CD4-positive, alpha-beta T cell treated with Interleukin-17A for 4 hours (primary cell): ENCODE results near the gene AGPAT4.
"Not testable (repeated sequence)": the region's sequence is repeated elsewhere in the genome, so short reads cannot be mapped to it uniquely, and the experiment has no call there.

Experiments
- DNase-seq: peaks from one replicate; pipeline ENCODE4 v3.0.0-alpha.2; 2020; ENCODE audit warnings: mixed read lengths

AGPAT4 gene

DNA sequence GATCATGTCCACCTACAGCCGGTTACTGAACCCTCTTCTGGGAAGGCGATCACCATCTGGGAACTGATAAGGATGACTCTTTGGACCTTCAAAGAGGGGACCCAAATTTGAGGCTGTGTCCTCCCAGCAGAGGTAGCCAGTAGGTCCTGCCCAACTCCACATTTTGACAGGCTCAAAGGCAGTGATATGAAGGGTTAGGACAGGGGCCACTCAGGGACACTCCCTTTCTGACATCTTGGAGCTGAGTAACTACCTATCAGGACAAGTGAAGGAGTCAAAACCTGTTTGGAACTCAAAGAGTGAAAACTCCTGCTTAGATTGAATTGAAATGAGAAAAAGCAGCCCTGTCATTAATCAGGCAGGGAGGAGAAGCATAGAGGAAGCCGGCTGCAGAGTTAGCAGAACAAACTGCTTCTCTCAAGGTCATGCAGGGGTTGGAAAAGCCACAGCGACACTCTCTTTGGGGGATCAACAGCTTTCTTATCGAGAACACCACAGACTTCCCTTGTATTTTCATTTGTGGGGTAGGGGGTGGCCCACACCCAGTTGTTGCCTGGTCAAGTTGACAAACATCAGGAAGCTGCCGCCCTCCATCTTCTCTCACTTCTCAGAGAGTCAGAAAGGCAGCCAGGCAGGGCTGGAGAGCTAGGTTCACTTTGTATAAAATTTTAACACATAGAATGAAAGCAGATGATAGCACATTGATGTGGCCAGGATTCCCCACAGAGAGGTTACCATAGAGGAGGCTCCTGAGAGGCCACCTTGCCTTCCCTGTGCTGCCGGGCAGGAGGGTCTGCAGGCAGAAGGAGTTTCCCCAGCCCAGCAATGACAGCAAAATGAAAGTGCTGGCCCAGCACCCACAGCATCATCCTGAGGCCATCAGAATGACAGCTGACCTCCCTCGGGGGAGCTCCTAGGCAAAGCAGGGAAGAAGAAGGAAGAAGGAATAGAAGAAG lies 47.6 kb downstream of the AGPAT4 start:
- DNase-seq, result peak; percentile 7

DNA sequence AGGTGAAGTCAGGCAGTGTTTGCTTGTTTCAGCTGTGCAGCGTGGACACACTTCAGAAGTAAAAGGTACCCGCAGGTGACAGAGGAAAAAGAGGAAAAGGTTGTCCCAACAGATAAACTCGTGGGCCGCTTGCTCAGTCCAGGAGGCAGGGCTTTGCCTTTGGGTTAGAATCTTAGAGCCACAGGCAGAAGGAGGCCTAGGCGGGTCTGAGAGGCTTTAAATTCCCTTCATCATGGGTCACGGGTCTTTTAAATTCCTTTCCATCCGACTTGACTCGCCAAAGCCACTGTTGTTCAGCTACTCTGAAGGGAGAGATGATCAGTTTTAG lies 48.2 kb downstream of the AGPAT4 start:
- DNase-seq, result no peak

DNA sequence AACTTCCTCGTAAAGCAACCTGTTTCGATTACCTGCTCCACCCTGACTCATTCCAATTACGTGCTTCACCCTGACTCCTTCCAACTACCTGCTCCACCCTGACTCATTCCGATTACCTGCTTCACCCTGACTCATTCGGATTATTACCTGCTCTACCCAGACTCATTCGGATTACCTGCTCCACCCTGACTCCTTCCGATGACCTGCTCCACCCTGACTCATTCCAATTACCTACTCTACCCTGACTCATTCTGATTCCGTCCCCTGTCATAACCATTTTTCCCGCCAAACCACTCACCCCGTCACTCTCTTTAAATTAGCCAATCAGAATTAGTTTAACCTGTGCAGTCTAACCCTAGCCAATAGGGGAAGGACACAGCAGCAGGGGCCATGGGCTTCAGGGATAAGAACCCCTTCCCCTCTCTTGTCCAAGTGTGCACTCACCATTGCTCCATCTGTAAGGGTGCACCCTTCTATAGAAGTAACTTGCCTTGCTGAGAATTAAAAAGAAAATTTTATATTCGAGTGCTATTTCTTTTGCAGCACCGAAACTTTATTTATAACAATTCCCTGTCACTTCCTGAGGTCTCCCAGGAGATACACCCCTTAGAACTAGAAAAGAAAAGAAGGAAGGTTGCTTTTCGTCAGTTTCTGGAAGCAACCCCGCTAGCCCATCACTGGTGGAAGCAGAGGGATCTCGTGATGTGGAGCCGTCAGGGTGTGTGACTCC lies 48.7 kb downstream of the AGPAT4 start:
- DNase-seq, result not testable (repeated sequence)

DNA sequence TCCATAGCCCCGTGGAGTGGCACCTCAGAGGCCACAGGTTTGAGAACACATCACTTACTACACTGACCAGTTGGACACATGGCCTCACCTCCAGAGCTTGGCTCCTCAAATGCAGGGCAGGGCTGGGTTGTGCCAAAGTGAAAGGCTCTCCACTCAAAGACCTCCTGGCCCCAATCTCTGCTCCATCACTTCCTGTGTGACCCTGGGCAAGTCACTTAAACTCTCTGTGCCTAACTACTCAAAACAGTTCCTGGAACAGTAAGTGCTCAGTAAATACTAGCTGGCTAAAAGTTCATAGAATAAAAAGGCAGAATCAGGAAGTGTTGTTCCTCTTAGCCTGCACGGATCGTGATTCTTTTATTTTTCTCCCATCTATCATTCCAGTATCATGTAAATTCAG lies 50.2 kb downstream of the AGPAT4 start:
- no peak for DNase-seq

DNA sequence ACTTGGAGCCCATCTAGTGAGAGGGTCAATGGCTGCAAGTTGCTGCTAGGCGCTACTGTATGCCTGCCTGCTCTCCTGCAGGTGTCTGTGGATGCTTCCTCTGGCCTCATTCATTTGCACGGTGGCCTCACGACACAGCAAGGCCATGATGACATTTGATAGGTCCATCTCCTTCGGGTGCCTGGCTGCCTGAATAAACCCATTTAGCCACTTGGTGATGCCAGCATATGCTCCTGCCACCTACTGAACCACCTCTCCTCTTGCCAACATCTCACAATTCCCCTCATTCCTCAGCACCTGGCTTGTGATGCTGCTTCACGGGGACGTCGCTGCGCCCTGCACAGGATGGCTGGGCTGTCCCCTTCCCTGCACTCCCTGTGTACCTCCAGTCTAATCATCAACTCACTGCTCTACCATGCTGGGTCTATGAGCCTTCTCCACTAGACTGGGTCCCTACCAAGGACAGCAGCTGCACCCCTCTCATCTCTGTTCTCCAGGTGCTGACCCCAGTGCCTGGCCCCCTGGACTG lies 51.1 kb downstream of the AGPAT4 start:
- no peak for DNase-seq

DNA sequence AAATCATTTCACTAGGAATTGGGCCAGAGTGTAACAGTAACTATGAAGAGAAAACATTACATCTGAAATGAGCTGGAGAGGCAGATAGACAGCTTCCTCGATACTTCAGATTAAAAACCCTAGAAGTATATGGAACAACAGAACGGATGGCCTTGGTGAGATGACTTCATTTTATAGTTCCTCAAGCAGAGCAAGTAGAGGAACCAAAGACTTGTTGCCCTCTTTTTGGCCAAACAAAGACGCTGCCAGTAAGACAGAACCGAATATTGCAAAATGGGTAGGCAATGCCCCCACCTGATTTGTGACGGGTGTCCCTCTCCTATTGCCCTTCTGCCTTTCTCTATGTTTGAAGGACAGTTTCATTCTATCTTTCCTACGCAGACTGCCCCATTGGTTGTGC lies 53.5 kb downstream of the AGPAT4 start:
- DNase-seq, result no peak

DNA sequence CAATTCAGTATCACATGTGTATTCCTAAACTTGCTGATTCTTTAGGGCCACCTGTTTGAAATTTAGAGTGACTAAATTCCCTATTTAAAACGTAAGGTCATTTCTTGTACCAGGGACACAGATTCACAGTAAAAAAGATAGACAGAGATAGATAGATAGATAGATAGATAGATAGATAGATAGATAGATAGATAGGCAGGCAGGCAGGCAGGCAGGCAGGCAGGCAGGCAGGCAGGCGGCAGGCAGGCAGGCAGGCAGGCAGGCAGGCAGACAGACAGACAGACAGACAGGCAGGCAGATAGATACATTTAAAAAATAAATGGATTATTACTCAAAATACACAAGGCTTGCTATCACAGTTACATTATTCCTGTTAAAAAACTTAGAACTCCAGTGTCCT lies 54.2 kb downstream of the AGPAT4 start:
- no peak for DNase-seq

DNA sequence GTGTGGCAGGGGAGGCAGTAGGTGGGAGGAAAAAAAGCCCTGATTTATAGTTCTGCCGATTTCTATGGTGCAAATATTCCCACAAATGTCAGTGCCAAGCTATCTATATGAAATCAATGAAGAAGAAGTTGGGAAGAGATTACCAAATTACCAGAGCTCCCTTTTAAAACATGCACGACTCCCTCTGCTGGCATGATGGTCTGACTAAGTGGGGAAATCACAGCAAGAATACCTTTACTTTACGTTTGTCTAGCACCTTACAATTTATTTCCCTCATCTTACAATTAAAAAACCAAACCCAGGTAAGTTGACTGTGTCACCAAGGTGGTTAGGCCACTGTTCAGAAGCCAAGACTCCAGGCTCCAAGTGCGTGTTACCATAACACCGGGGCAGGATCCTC lies 55.6 kb downstream of the AGPAT4 start:
- DNase-seq, result no peak

DNA sequence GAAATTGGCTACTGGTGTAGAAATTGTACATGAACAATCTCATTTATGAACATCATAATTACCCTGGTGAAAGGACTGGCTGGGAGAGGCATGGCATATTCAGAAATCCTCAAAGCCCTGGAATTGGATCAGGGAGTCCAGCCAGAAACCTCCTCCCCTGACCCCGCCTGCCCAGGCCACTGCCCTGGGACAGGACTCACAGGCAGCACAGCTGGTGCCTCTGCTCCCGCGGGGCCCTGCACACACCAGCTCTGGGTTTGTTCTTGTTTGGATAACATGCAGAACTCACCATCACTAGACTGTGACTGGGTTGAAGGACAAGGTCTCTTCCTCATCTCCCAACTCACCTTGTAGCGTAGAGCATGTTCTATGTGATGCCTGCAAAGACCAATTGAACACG lies 56.2 kb downstream of the AGPAT4 start:
- no peak for DNase-seq

DNA sequence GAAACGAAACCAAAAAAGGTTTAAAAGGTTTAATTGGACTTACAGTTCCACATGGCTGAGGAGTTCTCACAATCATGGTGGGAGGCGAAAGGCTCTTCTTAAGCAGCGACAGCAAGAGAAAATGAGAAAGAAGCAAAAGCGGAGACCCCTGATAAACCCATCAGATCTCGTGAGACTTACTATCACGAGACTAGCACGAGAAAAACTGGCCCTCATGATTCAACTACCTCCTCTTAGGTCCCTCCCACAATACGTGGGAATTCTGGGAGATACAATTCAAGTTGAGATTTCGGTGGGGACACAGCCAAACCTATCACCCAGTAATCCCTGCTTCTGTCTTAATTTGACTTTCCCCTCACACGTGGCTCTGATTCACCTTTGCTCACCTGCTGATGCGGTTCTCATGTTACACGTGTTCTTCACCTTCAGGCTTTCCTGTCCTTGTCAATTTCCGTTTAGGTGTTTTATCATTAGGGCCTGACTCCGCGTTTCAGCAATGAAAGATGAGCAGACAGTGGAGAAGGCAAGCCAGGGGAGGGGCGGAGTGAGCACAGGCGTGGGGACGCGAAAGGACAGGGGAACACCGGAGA lies 57.1 kb downstream of the AGPAT4 start:
- DNase-seq, result no peak

DNA sequence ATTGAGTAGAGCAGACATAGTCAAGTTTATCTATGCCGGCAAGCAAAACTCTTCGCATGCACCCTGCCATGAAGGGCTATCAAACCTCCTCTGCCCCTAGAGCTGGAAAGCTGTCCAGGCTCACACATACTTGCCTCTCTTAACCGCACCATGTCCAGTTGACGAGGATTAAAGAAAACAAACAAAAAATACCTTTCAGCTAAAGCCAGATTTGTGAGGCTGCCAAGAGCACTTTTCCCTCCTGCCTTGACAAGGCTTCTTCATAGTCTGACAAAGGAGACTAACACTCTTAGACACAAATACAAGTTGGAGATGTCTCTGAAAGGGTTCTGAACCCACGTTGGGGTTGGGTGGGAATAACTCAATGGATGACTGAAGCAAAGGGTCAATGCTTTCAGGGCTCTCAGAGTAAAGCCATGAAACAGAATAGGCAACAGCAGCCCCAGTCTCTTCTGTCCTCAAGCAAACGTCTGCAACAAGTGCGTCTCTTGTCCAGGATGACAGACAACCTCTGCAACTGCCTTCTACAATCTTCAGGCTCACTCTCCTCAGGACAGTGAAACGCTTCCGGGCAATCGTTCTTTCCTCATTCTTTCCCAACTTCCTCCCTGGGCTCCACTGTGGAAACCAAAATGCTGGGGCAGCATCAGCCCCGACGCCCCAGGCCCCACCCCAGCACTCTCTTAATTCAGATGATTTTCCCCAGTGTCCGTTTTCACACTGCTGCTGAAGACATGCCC lies 57.8 kb downstream of the AGPAT4 start:
- DNase-seq, result no peak

DNA sequence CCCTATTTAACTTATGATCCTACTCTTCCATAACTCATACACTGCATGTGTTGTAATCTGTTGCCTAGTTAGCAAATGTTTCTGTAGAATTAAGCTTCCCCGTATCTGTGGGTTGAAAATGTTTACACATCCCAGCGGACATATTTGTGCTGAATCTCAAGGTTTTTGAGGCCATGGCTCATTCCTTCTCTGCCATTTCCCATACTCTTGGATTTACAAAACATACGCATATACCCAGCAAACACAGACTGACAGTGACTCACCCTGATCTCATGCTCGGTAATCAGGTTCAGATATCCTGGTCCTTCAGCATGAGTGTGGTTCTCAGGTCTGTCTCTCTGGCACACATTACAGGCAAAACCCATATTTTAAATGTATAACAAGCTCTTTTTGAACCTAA lies 58.7 kb downstream of the AGPAT4 start:
- DNase-seq, result no peak

DNA sequence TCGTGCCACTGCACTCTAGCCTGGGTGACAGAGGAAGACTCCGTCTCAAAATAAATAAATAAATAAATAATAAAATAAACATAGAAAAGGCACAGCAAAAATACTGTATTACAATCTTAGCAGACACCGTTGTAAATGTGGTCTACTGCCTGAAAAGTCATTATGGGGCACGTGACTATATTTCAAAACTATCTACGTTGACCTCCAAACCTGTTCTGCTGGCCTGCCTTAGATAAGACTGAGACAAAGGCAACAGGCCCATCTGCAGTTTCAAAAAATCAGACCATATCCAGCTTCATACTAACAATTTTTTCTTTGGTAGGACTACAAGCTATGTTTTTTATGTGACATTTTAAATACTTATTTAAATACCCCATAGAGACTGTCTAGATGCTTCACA lies 59.1 kb downstream of the AGPAT4 start:
- no peak for DNase-seq

DNA sequence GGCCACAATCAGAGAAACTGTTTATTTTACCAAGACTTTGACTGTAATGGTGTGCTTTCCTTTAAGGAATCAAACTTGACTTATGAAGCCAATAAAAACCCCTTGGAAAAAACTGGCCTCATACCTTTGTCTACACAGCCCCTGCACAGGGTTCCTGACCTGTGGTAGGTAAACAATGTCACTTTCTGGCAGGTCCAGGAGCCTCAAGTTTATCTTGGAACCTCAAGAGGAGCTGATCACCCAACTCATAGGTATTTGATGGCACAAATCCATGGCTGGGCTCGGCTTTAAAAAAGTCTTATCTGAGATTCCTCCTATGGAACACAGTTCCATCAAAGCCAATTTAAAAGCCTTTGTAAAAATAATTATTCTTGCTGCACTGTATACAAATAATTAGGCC lies 61.0 kb downstream of the AGPAT4 start:
- no peak for DNase-seq

DNA sequence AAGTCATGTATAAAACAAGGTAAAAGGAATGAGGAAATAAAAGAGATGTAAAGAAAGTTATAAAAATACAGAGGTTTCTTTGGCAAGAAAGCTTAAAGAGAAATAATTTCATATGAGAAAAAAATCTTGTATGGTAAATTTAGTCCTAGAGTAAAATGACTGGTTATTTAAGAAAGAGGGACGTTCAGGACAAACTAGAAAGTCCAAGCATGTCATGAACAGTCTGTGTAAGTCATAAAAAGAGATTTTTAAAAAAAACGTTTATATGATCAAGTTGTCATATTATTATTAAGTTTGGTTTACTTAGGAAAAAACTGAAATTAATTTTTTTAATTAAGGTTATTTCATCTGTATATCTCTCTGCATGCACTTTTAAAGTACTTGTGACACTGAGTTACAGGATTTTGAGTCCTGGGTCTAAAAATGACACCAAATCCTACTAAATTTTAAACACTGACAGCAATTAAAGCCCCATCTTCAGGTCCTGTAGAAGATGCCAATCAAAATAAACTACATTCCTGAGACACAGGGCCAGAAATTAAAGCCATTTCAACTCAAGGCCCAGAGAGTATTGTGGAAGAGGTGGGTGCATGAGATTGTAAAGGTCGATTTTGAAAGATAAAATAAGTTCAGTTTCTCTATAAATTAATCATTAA lies 62.4 kb downstream of the AGPAT4 start:
- no peak for DNase-seq

DNA sequence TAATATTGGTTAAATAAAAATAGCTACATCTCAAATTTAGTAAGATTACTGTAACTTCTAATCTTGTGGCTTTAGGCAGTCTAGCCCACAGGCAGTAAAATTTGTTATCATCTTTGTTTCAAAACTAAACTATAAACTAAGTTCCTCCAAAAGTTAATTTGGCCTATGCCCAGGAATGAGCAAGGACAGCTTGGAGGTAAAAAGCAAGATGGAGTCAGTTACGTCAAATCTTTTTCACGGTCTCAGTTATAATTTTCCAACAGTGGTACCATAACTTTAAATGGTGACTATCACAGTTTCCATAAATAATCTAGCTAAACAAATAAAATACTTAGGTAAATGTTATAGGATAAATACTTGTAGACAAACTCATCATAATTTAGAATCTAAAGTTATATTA lies 63.0 kb downstream of the AGPAT4 start:
- DNase-seq, result no peak

DNA sequence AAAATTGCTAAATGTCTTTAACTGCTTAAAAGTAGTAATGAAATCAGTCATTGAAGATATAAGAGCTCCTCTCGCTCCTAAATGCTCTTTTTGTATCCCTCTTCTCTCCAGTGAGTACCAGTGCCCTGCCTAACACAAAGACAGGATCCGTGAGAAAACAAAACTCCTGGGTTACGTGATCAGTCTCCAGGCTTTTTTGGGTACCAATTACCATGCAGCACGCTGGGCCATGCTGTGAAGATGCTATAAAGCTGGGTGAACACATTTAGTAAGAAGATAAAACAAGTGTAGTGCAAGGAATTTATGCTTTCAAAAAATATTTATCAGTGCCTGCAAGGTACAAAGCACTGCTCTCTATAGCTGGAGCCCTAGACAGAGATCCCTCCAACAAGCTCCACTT lies 66.7 kb downstream of the AGPAT4 start:
- no peak for DNase-seq

DNA sequence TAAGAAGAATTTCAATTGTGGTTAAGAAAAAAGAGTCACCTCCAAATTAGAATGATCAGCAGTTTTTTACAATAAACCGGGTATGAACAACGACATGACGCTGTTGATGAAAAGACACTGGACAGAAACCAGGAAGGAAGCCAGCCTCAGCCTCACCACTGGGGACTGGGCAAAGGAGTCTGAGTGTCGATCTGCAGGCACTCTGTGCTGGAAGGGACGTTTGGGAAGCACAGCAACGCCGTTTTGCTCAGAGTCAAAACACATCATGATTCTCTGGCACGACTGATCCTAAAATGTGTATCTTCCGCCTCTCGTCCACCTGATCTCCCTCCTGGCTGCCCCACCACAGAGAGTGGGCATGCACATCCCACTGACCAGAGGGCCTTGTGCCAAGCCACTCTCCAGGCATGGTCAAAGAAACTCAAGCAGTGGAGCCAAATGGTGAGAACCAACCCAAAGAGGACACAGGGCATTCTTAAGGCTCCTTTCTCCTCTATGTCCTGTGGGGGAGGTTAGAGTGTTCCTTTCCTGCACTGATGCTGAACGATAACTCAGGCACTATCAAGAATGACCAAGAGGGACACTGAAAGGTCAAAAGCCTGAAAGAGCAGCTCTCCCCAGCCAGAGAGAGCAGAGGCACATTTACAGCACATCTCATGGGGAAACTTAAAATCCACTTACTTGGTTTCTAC lies 68.8 kb downstream of the AGPAT4 start:
- no peak for DNase-seq

DNA sequence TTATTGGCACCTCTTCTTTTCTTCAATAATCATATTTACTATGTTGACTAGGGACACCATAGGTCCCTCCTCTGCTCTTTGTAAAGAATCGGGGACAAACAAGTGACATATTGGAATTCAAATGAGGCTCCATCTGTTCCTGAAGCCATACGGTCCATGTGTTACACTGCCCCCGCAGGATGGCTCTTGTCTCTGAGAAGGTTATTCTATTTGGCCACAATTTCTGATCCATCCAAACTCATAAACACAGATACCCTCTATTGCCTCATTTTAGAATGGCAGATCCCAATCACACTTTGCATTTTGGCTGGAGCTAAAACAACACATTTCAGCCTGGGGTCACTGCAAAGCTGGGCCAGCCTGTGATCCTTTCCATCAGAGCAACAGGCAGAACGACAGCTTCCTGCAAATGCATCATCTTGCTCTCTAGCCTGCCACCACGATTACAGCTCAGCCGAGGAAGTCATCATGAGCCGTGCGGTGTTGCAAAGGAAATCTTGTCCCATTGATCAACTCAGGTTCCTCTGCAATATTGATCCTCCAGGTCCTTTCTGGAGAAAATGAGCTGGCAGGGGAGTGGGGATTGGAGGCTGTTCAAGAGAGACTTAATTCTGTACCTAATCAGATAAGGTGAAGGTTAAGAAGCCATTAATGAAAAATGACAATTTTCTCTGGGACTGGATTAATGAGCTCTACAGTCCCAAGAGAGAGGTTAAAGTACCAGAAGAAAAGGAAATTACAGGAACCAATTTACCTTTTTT lies 73.1 kb downstream of the AGPAT4 start:
- DNase-seq, result no peak

DNA sequence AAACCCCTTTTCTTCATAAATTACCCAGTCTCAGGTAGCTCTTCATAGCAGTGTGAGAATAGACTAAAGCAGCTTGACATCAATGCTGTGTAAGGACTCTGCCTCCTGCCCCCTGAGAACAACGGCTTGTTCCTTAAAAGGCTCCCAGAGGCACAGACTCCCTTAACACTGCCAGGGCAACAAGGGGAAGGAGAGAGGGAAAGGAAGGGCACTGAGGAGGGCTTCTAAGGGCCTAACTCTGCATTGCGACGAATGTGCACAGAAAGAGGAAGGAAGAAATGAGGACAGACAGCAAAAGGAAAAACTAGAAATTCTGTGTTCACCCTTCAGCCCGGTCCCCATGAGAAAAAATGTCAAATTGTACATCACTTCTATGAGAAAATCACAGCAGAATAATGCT lies 74.0 kb downstream of the AGPAT4 start:
- no peak for DNase-seq
